ENCODE results near the gene ZNF778. TPM values are rescaled to one million over a fixed set of nuclear protein-coding genes. Genes with fewer than 3 reads are reported as not detected.

The ZNF778 gene
- total and polyA plus RNA-seq, 10 of the 15 experiments (the other 5 are each of a cell fraction or from before 2014, with no cell fraction given) = 0.20 to 9.7 (median 4.1) TPM

GRCh38 chr16:89222931-89223330, 5.4 kb downstream of the ZNF778 start:
- ChIA-PET SMC1A (ENCODE audit: uncharacterized antibody, unreplicated experiment) (no interaction called here), CTCF (no interaction called here), RAD21 (ENCODE audit: unreplicated experiment) (no interaction called here), POLR2A (no interaction called here)
- Histone ChIP-seq H2AFZ (ENCODE audit: control insufficient read depth, low read depth, low read length) (no peak overlapping the region), H3K4me2 (ENCODE audit: control insufficient read depth, insufficient read depth) (no peak overlapping the region), H3K4me3 (no peak overlapping the region), H3K9me3 (replicated peaks; ENCODE audit: control insufficient read depth, insufficient read depth, low read length) (peaks cover 15% of the 10 kb centered on the region), H4K20me1 (ENCODE audit: control insufficient read depth, insufficient read depth) (no peaks in the 10 kb centered on the region), H3K36me3 (ENCODE audit: control insufficient read depth in 2 of 2, insufficient read depth in 2 of 2, low read length in 1 of 2) (peaks cover 9 to 29% of the 10 kb centered on the region in 2 experiments), H3K4me1 (ENCODE audit: control insufficient read depth, insufficient read depth, low read length) (no peaks in the 10 kb centered on the region; the same call in 1 of the 2 replicates), H3K79me2 (ENCODE audit: control insufficient read depth, insufficient read depth, low read length) (peaks cover 3% of the 10 kb centered on the region), H3K27ac (ENCODE audit: control insufficient read depth, insufficient read depth) (no peak overlapping the region), H3K27me3 (replicated peaks in 1 of 2; ENCODE audit: control insufficient read depth in 2 of 2, insufficient read depth in 2 of 2, low read length in 1 of 2) (no peaks in the 10 kb centered on the region), H3K9ac (ENCODE audit: control insufficient read depth, insufficient read depth, low read length) (no peak overlapping the region)
- FAIRE-seq = no peak
- intact Hi-C loops (cut with micrococcal nuclease; ENCODE audit: unreplicated experiment) (no loop called here), in situ Hi-C loops (cut with MboI) (no loop called here)
- no TSS peak for BruUV-seq (replicated peaks)
- TF ChIP-seq TBL1XR1 (IDR thresholded peaks at IDR 0.05; ENCODE audit: low read depth, low read length) = no peak
- TF ChIP-seq, protein P1, sequence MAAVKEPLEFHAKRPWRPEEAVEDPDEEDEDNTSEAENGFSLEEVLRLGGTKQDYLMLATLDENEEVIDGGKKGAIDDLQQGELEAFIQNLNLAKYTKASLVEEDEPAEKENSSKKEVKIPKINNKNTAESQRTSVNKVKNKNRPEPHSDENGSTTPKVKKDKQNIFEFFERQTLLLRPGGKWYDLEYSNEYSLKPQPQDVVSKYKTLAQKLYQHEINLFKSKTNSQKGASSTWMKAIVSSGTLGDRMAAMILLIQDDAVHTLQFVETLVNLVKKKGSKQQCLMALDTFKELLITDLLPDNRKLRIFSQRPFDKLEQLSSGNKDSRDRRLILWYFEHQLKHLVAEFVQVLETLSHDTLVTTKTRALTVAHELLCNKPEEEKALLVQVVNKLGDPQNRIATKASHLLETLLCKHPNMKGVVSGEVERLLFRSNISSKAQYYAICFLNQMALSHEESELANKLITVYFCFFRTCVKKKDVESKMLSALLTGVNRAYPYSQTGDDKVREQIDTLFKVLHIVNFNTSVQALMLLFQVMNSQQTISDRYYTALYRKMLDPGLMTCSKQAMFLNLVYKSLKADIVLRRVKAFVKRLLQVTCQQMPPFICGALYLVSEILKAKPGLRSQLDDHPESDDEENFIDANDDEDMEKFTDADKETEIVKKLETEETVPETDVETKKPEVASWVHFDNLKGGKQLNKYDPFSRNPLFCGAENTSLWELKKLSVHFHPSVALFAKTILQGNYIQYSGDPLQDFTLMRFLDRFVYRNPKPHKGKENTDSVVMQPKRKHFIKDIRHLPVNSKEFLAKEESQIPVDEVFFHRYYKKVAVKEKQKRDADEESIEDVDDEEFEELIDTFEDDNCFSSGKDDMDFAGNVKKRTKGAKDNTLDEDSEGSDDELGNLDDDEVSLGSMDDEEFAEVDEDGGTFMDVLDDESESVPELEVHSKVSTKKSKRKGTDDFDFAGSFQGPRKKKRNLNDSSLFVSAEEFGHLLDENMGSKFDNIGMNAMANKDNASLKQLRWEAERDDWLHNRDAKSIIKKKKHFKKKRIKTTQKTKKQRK (IDR thresholded peaks at IDR 0.05; ENCODE audit: low read depth, low read length) = no peak
- no peak for TF ChIP-seq MEF2B (IDR thresholded peaks at IDR 0.05; ENCODE audit: partially characterized antibody, poor library complexity, severe bottlenecking)
- WGBS (ENCODE audit: insufficient coverage, insufficient replicate concordance, low lambda C conversion rate, missing lambda C conversion rate) = 93% methylated on average over 21 of the region's 21 CpGs
- no peak for DNase-seq (ENCODE audit: low read depth, low spot score)
- no peak for ATAC-seq

DNA sequence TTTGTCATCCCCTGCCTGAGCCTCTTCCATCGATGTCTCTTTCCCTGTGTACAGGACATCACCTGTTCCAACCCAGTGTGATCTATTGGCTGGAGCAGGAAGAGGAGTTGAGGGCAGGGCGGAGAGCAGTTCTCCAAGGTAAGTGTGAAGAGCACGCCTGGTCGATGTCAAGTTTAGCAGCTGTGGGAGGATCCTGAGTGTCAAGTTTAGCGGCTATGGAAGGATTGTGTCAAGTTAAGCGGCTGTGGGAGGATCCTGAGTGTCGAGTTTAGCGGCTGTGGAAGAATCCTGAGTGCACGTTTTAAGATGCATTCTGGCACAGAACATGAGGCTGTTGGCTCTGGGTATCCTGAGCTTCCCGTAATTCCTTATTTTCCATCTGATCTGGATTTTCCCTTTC, 7.2 kb downstream of the ZNF778 start:
- WGBS (ENCODE audit: insufficient coverage, insufficient replicate concordance, low lambda C conversion rate, missing lambda C conversion rate) = 93% methylated on average over 10 of the region's 10 CpGs
- H3K36me3 ChIP-seq (ENCODE audit: control insufficient read depth in 2 of 2, insufficient read depth in 2 of 2, low read length in 1 of 2) = peaks cover 9 to 29% of the 10 kb centered on the region in 2 experiments
- H3K4me1 ChIP-seq (ENCODE audit: control insufficient read depth, insufficient read depth, low read length) = no peaks in the 10 kb centered on the region
- no peak overlapping the region for H2AFZ ChIP-seq (ENCODE audit: control insufficient read depth, low read depth, low read length)
- no peaks in the 10 kb centered on the region for H4K20me1 ChIP-seq (ENCODE audit: control insufficient read depth, insufficient read depth)
- ChIA-PET CTCF (no interaction called here), RAD21 (ENCODE audit: unreplicated experiment) (no interaction called here), POLR2A (no interaction called here), SMC1A (ENCODE audit: uncharacterized antibody, unreplicated experiment) (no interaction called here)
- H3K27ac ChIP-seq (ENCODE audit: control insufficient read depth, insufficient read depth) = no peak overlapping the region
- no peak overlapping the region for H3K4me2 ChIP-seq (ENCODE audit: control insufficient read depth, insufficient read depth)
- TF ChIP-seq BCL11A (IDR thresholded peaks at IDR 0.05; ENCODE audit: low read depth, low read length) (no peak), BRCA1 (IDR thresholded peaks at IDR 0.05; ENCODE audit: low read depth, low read length) (no peak)
- TF ChIP-seq, protein P2, sequence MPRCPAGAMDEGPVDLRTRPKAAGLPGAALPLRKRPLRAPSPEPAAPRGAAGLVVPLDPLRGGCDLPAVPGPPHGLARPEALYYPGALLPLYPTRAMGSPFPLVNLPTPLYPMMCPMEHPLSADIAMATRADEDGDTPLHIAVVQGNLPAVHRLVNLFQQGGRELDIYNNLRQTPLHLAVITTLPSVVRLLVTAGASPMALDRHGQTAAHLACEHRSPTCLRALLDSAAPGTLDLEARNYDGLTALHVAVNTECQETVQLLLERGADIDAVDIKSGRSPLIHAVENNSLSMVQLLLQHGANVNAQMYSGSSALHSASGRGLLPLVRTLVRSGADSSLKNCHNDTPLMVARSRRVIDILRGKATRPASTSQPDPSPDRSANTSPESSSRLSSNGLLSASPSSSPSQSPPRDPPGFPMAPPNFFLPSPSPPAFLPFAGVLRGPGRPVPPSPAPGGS (IDR thresholded peaks at IDR 0.05; ENCODE audit: borderline replicate concordance, insufficient read depth, low read depth, low read length, poor library complexity, severe bottlenecking) = peak; percentile 13
- ATAC-seq (no peak), FAIRE-seq (no peak), DNase-seq (ENCODE audit: low read depth, low spot score) (no peak)
- H3K27me3 ChIP-seq (replicated peaks in 1 of 2; ENCODE audit: control insufficient read depth in 2 of 2, insufficient read depth in 2 of 2, low read length in 1 of 2) = no peaks in the 10 kb centered on the region
- H3K9me3 ChIP-seq (replicated peaks; ENCODE audit: control insufficient read depth, insufficient read depth, low read length) = peaks cover 19% of the 10 kb centered on the region
- in situ Hi-C loops (cut with MboI) = no loop called here
- H3K4me3 ChIP-seq = no peak overlapping the region
- intact Hi-C loops (cut with micrococcal nuclease; ENCODE audit: unreplicated experiment) = no loop called here
- no peaks in the 10 kb centered on the region for H3K79me2 ChIP-seq (ENCODE audit: control insufficient read depth, insufficient read depth, low read length)
- BruUV-seq (replicated peaks) = no TSS peak
- H3K9ac ChIP-seq (ENCODE audit: control insufficient read depth, insufficient read depth, low read length) = no peak overlapping the region

Measured in GM12878 (cell line).